SHP77 treated with DMSO at 0.1 percent for 48 hours (cell line): ENCODE measurements around the gene TTC9C.
"Not testable (repeated sequence)": the region's sequence is repeated elsewhere in the genome, so short reads cannot be mapped to it uniquely, and the experiment has no call there.

ENCODE experiments used
- DNase-seq: peaks from one replicate; lab custom pipeline; 2025; lab: John Stamatoyannopoulos, UW

Gene TTC9C

DNA sequence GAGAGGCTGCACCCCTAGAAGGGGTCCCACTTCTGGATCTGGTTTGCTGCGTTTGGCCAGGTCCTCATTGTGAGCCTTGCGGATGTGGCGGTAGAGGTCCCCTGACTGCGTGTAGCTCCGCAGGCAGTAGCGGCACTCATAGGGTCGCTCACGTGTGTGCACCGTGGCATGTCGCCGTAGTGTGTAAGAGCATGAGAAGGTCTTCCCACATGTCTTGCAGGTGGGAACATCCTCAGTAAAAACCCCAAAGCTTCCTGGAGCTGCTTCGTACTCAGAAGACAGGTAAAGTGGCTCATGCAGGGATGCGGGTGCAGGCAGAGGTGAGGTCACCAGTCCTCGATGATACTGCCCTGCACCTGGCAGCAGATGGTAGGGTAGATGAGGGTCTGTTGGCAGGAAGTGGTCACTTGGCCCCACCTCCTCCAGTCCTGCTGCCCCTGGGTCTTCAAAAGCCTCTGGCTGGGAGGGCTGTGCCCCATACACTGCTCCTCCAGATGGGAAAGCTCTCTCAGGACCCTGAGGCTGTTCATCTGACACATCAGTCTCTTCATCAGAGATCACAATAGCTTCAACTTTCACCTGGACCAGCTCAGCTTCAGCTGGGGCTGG lies 24.0 kb downstream of the TTC9C start:
- DNase-seq: no peak

DNA sequence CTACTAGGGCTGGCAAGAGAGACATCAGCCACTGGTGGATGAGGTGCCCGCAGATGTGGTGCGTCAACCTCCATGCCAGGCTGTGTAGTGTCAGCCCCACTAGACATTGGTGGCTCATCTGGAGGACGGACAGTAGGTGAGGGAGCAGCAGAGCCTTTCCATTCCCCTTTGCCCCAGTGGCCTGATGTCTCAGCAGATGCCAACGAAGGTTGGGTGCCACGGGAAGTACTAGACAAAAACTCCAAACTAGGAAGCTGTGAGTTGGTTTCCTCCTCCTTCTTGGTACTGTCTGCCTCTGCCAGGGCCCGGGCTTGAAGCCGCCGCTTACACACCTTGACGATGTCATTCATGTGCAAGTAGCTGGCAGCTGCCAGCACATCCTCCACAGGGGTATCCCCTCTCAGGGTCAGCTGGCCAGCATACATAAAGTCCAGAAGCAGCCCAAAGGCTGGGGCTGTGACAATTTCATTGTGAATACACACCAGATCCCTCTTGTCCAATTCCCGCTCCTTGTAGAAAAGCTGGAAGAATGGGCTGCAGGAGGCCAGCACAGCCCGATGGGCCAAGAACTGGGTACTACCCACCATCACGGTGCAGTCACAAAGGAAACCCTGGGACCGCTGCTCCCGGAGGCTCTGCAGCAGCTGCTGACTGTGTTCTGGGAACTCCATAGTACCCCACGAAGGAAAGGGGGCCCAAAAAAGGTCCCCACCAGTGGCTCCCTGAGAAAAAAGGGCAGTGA lies 24.9 kb downstream of the TTC9C start:
- DNase-seq: no peak

DNA sequence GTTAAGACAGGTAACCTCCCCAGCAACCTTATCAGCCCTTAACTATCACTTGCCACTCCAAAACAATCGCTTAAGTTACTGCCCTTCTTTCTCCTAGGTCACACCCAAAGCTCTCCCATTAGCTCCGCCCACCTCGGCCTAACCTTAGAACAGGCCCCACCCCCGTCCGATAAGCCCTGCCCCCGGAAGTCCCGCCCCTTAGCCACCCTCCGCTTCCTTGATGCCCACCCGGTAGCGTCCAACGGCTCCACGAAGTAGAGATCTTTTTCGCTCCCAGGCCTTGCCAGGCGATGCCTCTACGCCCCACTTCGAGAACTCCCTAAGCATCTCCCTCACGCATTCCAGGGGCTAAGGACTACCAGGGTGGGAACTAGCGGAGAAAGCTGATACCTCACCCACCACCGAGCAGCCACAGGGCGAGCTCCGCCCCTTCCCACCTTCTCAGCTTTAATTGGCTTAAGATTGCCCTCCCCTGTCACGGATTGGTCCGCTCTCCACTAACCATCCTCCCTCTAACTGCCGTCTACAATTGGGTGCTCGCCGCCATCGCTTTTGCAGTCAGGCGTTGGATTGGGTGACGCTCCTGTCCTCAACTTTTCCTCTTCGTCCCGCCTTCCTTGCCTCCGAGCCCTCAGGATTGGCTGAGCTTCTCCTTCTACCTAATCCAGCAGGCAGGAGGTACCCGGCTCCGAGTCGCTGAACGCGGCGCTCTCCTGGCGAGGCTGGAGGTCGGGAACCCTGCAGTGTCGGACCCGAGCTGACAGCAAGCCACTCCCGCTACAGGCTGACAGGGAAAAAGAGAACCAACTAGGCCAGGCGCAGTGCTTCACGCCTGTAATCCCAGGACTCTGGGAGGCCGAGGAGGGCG lies 25.7 kb downstream of the TTC9C start, which contains the start of gene ZBTB3:
Gene ZBTB3, minus strand, starts transcription at position 425 of the 868 bp plus-strand sequence. CDS start 496 bp downstream, outside the sequence.
- peak; percentile 99 for DNase-seq

DNA sequence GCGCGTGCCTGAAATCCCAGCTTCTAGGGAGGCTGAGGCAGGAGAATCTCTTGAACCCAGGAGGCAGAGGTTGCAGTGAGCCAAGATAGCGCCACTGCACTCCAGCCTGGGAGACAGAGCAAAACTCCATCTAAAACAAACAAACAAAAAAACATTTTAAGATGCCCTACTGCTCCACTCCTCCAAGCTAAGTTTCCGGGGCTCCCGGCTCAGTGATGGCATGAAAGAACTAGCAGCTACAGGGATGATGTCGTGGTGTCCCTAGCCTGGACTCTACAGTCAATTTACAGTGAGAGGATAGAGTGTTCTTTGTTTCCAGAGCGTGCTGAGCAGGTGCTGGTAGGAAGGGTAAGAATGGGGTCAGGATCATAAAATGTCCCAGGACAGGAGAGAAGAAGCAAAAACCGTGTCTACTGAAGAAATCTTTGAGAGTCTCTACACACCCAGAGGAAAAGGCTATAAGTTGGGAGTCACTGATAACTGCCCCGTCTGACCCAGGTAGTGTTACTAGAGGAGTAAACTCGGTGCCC lies 26.9 kb downstream of the TTC9C start:
- no peak for DNase-seq

DNA sequence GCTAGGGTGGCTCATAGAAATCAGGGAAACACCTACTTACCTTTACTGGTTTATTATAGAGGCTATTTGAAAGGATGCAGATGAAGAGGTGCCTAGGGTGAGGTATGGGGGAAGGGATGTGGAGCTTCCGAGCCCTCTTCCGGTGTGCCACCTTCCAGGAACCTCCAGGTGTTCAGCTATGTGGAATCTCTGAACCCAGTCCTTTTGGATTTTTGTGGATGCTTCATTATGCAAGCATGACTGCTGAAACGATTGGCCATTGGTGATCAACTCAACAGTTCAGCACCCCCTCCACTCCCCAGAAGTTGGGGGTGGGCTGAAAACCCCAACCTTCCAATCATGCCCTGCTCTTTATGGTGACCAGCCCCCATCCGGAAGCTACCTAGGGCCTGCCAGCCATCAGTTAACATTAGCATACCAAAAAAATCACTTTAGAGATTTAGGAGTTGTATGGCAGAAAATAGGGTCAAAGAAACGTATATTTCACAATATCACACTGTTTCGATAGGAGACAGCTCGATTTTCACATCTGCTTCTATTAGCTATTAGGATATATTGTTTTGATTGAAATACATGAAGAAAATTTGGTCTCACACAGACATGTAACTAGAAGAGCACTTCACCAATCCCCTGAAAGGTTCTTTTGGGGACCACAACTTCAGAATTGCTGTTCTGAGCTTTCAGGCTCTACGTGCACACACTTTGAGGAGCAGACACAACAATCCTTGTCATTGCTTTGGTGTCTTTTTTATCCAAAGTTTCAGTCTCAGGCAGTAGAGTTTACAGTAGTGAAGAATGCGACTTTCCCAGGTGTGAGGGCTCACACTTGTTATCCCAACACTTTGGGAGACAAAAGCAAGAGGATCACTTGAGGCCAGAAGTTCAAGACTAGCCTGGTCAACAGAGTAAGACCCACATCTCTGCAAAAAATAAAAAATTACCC lies 29.8 kb downstream of the TTC9C start:
- DNase-seq: no peak

DNA sequence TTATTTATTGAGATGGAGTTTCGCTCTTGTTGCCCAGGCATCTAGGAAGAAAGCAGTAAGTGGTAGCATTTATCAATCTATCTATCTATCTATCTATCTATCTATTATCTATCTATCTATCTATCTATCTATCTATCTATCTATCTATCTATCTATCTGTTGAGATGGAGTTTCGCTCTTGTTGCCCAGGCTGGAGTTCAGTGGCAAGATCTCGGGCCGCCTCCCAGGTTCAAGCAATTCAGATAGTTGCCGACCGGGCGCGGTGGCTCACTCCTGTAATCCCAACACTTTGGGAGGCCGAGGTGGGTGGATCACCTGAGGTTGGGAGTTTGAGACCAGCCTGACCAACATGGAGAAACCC lies 32.6 kb downstream of the TTC9C start:
- DNase-seq: not testable (repeated sequence)

DNA sequence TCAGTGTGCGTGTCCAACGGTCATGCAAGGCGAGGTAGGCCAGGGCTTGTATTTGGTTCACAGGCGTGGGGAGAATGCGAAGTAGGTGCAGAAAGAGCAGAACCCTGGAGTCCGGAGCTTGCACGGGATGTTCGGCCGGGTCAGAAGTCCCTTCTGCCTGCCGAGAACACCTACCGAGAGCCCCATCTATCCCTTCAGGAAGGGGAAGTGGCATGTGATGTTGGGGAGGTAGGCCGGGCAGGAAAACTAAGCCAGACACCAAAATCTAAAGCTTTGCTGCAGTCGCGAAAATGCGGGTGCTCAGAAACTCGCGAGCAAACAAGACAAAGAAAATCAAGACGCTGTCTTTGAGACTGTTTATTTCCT lies 42.5 kb downstream of the TTC9C start:
- DNase-seq: no peak

DNA sequence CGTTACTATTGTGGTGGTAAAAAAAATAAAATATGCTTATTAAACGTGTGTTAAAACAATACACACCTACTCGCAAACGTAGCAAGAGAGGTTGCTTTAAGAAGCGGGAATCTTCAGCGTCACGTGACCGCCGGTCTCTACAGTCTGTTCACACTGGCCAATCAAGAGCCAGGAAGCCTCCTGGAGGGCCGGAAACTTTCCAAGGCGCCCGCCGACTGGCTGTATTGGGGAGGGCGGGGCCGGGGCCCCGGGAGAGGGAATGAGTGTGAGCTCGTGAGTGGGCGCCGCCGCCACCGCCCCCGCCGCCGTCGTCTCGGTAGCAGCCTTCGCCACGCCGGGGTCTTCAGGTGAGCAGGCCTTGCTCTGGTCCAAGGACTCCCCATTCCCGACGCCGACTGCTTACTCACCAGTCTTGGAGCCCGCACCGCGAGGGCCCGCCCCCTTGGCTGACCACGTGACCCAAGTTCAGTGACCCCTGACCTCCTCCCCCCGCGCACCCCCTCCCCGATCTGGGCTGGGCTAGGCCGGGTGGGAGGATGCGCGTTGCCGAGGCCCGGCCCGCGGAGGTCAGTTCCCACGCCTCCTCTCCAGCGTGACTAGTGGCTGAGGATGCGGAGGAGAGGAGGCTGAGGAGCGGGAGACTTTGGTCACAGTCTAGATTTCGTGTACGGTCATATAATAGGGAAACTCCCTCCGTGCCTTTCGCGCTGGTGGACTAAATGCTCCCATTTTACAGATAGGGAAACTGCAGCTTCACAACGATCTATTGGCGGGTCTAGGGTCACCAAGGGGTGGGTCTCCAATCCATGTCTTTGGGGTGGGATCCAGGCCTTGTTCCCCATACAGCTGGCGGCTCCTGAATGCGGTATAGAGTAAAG lies 43.1 kb downstream of the TTC9C start, which contains the start of gene TAF6L:
Gene TAF6L, plus strand, starts transcription at position 253 of the 878 bp plus-strand sequence. CDS start 4,388 bp downstream, outside the sequence.
- peak; percentile 88 for DNase-seq

DNA sequence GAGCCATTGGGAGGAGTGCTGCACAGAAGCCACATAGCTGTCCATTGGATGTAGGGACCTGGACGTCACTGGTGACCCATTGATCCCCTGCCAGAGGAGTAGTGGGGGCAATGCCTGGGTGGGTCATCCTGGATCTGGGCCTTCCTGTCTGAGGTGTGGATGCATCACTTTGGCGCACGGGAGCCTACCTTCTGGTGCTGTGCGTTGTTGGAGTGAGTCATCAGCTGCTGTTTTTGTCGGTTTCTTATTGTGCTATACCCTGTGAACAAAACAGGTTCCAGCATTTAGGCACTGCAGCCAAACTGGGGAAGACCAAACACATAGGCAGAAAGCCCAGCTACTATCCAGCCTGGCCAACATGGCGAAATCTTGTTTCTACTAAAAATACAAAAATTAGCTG lies 46.1 kb downstream of the TTC9C start:
- no peak for DNase-seq

DNA sequence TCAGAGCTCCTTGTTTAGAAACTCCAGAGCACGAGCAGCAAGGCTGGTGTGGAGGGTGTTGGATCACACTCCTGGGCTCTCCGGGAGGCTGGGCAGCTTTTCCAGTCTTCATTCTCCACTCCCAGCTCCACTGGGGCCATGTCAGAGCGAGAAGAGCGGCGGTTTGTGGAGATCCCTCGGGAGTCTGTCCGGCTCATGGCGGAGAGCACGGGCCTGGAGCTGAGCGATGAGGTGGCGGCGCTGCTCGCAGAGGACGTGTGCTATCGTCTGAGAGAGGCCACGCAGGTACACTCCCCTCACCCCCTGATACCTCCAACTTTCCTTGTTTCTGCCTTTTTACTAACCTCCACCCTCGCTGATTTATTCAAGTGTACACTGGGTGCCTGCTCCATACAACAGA lies 47.4 kb downstream of the TTC9C start:
- no peak for DNase-seq

DNA sequence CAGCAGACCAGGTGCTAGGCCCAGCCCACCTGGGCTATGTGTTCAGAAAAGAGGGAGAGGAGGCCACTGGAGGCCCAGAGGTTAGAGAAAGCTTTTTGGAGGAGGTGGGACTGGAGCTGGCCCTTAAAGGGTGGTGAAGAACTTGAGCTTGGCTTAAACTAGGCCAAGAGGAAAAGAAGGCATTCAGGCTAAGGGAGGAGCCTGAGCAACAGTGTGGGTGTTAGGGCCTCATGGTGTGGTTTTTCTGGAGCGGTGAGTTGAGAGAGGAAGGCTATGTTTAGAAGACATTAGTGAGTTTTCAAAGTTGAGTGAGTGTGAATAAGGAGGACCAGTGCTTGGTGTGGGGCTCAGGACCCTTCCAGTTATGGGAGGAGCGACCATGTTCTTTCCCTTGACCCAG lies 49.1 kb downstream of the TTC9C start:
- no peak for DNase-seq

DNA sequence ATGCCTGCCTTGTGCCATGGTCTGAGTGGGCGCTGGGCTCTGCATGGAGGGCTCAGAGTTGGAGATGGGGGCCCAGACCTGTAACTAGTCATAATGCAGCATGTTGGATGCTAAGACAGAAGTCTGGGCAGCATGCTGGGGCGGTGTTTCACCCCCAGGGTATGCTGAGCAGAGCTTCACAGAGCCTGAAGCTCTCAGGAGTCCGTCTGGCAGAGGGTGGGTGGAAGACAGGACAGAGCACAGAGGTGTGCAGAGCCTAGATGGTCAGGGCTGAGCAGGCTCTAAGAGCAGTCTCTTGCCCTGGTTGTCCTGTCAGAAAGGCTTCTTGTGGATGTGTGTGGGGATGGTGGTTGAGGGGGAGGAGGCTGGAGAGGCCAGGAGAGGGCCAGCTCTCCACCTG lies 50.2 kb downstream of the TTC9C start:
- no peak for DNase-seq

DNA sequence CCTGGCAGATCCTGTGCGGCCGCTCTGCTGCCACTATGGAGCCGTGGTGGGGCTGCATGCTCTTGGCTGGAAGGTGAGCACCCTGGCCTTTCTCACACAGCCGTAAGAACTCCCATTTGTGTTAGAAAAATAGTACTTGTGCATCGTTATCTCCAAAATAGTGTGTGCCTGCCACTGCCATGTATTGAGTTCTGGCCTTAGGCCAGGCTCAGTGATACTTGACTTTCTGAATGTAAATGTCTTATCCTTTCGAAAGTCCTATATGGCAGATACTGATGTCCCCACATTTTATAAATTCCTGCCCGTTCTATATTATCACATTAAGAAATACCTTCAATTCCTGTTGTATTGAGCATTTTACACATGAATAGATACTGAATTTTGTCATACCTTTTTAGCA lies 54.5 kb downstream of the TTC9C start:
- no peak for DNase-seq

DNA sequence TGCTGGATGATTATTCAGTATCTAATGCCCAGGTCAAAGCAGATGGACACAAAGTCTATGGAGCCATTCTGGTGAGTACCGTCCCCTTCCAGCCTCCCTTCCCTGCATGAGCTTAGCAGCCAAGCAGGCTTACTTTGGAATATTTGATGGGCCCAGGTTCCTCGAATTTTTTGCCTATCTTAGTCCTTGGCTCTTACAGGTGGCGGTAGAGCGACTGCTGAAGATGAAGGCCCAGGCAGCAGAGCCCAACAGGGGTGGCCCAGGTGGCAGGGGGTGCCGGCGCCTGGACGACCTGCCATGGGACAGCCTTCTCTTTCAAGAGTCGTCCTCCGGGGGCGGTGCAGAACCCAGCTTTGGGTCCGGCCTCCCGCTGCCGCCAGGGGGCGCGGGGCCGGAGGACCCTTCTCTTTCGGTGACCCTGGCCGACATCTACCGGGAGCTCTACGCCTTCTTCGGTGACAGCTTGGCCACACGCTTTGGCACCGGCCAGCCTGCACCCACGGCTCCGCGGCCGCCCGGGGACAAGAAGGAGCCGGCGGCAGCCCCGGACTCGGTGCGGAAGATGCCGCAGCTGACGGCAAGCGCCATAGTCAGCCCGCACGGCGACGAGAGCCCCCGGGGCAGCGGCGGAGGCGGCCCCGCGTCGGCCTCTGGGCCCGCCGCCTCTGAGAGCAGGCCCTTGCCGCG lies 58.2 kb downstream of the TTC9C start:
- DNase-seq: peak; percentile 33

DNA sequence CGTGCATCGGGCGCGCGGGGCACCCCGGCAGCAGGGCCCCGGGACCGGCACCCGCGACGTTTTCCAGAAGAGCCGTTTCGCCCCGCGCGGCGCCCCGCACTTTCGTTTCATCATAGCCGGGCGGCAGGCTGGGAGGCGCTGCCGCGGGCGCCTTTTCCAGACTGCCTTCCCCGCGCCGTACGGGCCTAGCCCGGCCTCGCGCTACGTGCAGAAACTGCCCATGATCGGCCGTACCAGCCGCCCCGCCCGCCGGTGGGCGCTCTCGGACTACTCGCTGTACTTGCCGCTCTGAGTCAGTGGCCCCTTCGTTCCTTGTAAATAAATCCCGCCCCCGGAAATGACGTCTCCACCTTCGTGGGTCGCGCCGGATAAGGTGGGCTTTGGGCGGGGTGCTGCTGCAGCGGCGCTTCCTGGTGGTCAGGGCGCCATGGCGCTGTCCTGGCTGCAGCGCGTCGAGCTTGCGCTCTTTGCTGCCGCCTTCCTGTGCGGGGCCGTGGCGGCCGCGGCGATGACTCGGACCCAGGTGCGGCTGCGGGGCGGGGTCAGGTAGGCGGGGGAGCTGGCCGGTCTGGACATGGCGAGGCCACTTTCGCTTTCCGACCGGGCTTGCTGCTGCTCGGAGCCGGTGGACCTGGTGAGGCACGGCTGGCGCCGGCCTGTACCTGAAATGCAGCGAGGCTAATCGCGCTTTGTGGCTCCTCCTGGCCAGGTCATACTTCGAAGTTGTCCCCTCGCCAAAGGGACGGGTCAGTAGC lies 58.9 kb downstream of the TTC9C start, which contains the start of gene TMEM179B:
Gene TMEM179B, plus strand, starts transcription at position 398 of the 755 bp plus-strand sequence. Its CDS starts 30 bp downstream, at position 428.
- peak; percentile 79 for DNase-seq
